HepG2 (cell line): Measurements from ENCODE around the gene INA. TPM values are rescaled to one million over a fixed set of nuclear protein-coding genes. Genes with fewer than 3 reads are reported as not detected.
A peak's percentile ranks its signal among the peaks of the same experiment; 100 is the strongest.

Experiments used
- ATF7-NPFF ChIP-seq: sonication (generic); formaldehyde crosslinking; IDR thresholded peaks from 2 replicates; pipeline ENCODE4 v1.8.1; 2023; ENCODE audit warnings: mild to moderate bottlenecking, low read depth, missing genetic modification reagents, moderate library complexity
- CHD2 ChIP-seq: IDR thresholded peaks from 2 replicates; pipeline ENCODE4 v1.6.1; 2011; ENCODE audit warnings: low read depth, low read length, improper control_type of control experiment
- CTCF ChIP-seq: sonication (generic); formaldehyde crosslinking; IDR thresholded peaks from 2 replicates; pipeline ENCODE4 v1.5.0; 2020; ENCODE audit warnings: mild to moderate bottlenecking, missing genetic modification reagents, moderate library complexity
- HMG20A ChIP-seq: IDR thresholded peaks from 2 replicates; pipeline ENCODE4 v1.6.1; 2016; ENCODE audit warnings: borderline replicate concordance
- HOMEZ ChIP-seq: IDR thresholded peaks from 2 replicates; pipeline ENCODE4 v1.6.1; 2016; ENCODE audit warnings: low read depth
- JDP2 ChIP-seq: sonication (generic); formaldehyde crosslinking; IDR thresholded peaks from 2 replicates; pipeline ENCODE4 v1.8.1; 2022; ENCODE audit warnings: missing genetic modification reagents, borderline replicate concordance
- KMT2B ChIP-seq: IDR thresholded peaks from 2 replicates; pipeline ENCODE4 v1.6.1; 2016; ENCODE audit warnings: missing genetic modification reagents, missing compliant biosample characterization
- MBD4 ChIP-seq: IDR thresholded peaks from 2 replicates; pipeline ENCODE4 v1.6.1; 2012; ENCODE audit warnings: low read length, inconsistent platforms, borderline replicate concordance
- NR2F6 ChIP-seq, 2 experiments: IDR thresholded peaks; 2 replicates each; pipeline ENCODE4 v1.6.1; 2016; ENCODE audit warnings: antibody characterized with exemption in 1 of 2, mild to moderate bottlenecking in 1 of 2
- PAXIP1 ChIP-seq: sonication (generic); formaldehyde crosslinking; conservative IDR thresholded peaks from 2 replicates; pipeline ENCODE4 v1.4.0; 2020; ENCODE audit warnings: mild to moderate bottlenecking, missing genetic modification reagents, moderate library complexity
- RAD21 ChIP-seq: fragments of 450-650 bp; formaldehyde crosslinking; IDR thresholded peaks from 2 replicates; pipeline ENCODE4 v1.5.0; 2020; ENCODE audit warnings: mild to moderate bottlenecking
- RORA ChIP-seq: sonication (generic); formaldehyde crosslinking; IDR thresholded peaks from 2 replicates; pipeline ENCODE4 v1.5.0; 2020; ENCODE audit warnings: mild to moderate bottlenecking, missing genetic modification reagents, moderate library complexity
- ZBTB14 ChIP-seq: sonication (generic); formaldehyde crosslinking; IDR thresholded peaks from 2 replicates; pipeline ENCODE4 v1.4.0; 2020; ENCODE audit warnings: missing genetic modification reagents
- ZBTB46 ChIP-seq: sonication (generic); formaldehyde crosslinking; IDR thresholded peaks from 2 replicates; pipeline ENCODE4 v1.4.0; 2020; ENCODE audit warnings: mild to moderate bottlenecking, missing genetic modification reagents, borderline replicate concordance
- ZBTB7A ChIP-seq: sonication (generic); formaldehyde crosslinking; IDR thresholded peaks from 2 replicates; pipeline ENCODE4 v1.8.0; 2022; ENCODE audit warnings: mild to moderate bottlenecking, missing genetic modification reagents
- ZNF512 ChIP-seq: sonication (generic); formaldehyde crosslinking; IDR thresholded peaks from 2 replicates; pipeline ENCODE4 v1.4.0; 2020; ENCODE audit warnings: mild to moderate bottlenecking, missing genetic modification reagents
- ZNF672 ChIP-seq: sonication (generic); formaldehyde crosslinking; IDR thresholded peaks from 2 replicates; pipeline ENCODE4 v1.8.1; 2022; ENCODE audit warnings: missing genetic modification reagents
- polyA plus RNA-seq, 8 experiments: library from polyadenylated mRNA; depleted of rRNA in 3 of 8; stranded (reverse) in 7 of 8; unstranded in 1 of 8; fragments of >200 nt; fragmentation: Illumina TruSeq in 4 of 8; extraction: Trizol in 4 of 8; gene quantifications; 2 replicates each; pipeline versions ENCODE4 v1.2.1 to v1.2.3, GENCODE V29; 2011 to 2016; ENCODE audit warnings: low read depth in 4 of 8, missing spikeins in 1 of 8, mixed read lengths in 1 of 8; ENCODE audit not compliant: insufficient read depth in 1 of 8
- total RNA-seq, 5 experiments: library from RNA; depleted of rRNA; stranded (reverse); fragments of >200 nt; fragmentation: Illumina TruSeq; extraction: Trizol; gene quantifications; 2 replicates each; pipeline ENCODE4 v1.2.3, GENCODE V29; 2016; ENCODE audit warnings: low read depth in 1 of 5

The INA gene
- total and polyA plus RNA-seq, 2 of the 13 experiments (the other 11 are each of a cell fraction or from before 2014, with no cell fraction given), result 0.04 to 0.13 TPM

- no peak for TF ChIP-seq KMT2B (CRISPR knock-in tag)
- TF ChIP-seq ZNF672, result no peak
- no peak for TF ChIP-seq HOMEZ (CRISPR knock-in tag)
- TF ChIP-seq ZBTB14, result no peak
- no peak for TF ChIP-seq RORA (CRISPR knock-in tag)
- TF ChIP-seq RAD21 (CRISPR knock-in tag), result peak; percentile 69
- no peak for TF ChIP-seq ZNF512
- peak; percentile 78 for TF ChIP-seq CTCF (CRISPR knock-in tag)
- TF ChIP-seq JDP2, result no peak
- no peak for TF ChIP-seq HMG20A (CRISPR knock-in tag)
- no peak for TF ChIP-seq MBD4
- no peak for TF ChIP-seq CHD2
- TF ChIP-seq ATF7-NPFF, result no peak
- TF ChIP-seq ZBTB46 (CRISPR knock-in tag), result no peak
- TF ChIP-seq NR2F6 (IDR thresholded peaks at IDR 0.05), result no peak
- no peak; the same call in 1 of the 2 replicates for TF ChIP-seq NR2F6 (CRISPR knock-in tag; IDR thresholded peaks at IDR 0.05)
- TF ChIP-seq ZBTB7A, result no peak
- 0 out of 2 replicates have a peak, but pooled peaks have one; percentile 8 for TF ChIP-seq PAXIP1 (CRISPR knock-in tag)
Measured at GRCh38 chr10:103238506-103239252, 38.3 kb upstream of the INA start (continued).
